Measurements from ENCODE around the gene UPF3B. TPM values are rescaled to one million over a fixed set of nuclear protein-coding genes. Genes with fewer than 3 reads are reported as not detected.

The UPF3B gene
- total and polyA plus RNA-seq, 9 of the 15 experiments (the other 6 are each of a cell fraction or from before 2014, with no cell fraction given), result 17.6 to 57.0 (median 32.3) TPM

- TF ChIP-seq, protein P1, sequence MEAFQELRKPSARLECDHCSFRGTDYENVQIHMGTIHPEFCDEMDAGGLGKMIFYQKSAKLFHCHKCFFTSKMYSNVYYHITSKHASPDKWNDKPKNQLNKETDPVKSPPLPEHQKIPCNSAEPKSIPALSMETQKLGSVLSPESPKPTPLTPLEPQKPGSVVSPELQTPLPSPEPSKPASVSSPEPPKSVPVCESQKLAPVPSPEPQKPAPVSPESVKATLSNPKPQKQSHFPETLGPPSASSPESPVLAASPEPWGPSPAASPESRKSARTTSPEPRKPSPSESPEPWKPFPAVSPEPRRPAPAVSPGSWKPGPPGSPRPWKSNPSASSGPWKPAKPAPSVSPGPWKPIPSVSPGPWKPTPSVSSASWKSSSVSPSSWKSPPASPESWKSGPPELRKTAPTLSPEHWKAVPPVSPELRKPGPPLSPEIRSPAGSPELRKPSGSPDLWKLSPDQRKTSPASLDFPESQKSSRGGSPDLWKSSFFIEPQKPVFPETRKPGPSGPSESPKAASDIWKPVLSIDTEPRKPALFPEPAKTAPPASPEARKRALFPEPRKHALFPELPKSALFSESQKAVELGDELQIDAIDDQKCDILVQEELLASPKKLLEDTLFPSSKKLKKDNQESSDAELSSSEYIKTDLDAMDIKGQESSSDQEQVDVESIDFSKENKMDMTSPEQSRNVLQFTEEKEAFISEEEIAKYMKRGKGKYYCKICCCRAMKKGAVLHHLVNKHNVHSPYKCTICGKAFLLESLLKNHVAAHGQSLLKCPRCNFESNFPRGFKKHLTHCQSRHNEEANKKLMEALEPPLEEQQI (IDR thresholded peaks at IDR 0.05), result peak; percentile 98
- TF ChIP-seq, protein P2, sequence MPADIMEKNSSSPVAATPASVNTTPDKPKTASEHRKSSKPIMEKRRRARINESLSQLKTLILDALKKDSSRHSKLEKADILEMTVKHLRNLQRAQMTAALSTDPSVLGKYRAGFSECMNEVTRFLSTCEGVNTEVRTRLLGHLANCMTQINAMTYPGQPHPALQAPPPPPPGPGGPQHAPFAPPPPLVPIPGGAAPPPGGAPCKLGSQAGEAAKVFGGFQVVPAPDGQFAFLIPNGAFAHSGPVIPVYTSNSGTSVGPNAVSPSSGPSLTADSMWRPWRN (IDR thresholded peaks at IDR 0.05; ENCODE audit: low read depth), result peak; percentile 68; the same call in 1 of the 2 replicates
- TF ChIP-seq SMAD3 (CRISPR knock-in tag; conservative IDR thresholded peaks at IDR 0.05) (no peak), SPI1 (IDR thresholded peaks at IDR 0.05; ENCODE audit: borderline replicate concordance, low read depth, low read length) (peak; percentile 67; the same call in 1 of the 2 replicates), ZNF785 (CRISPR knock-in tag; IDR thresholded peaks at IDR 0.05) (no peak), GATAD2A (IDR thresholded peaks at IDR 0.05) (no peak), PBX2 (CRISPR knock-in tag; IDR thresholded peaks at IDR 0.05; ENCODE audit: low read depth) (no peak), PBX2 (tag; conservative IDR thresholded peaks at IDR 0.05; ENCODE audit: low read depth) (0 out of 2 replicates have a peak, but pooled peaks have one; percentile 10), NCOA2 (IDR thresholded peaks at IDR 0.05; ENCODE audit: partially characterized antibody in 2 of 2) (peak; percentile 18 to 65), ZNF212 (CRISPR knock-in tag; IDR thresholded peaks at IDR 0.05) (no peak), AFF4 (CRISPR knock-in tag; IDR thresholded peaks at IDR 0.05) (0 out of 2 replicates have a peak, but pooled peaks have one; percentile 31), CXXC5 (CRISPR knock-in tag; IDR thresholded peaks at IDR 0.05) (peak; percentile 47; the same call in 1 of the 2 replicates), ZNF280B (CRISPR knock-in tag; IDR thresholded peaks at IDR 0.05) (no peak), ZNF445 (CRISPR knock-in tag; IDR thresholded peaks at IDR 0.05; ENCODE audit: low read depth) (no peak)
- TF ChIP-seq, protein P3, sequence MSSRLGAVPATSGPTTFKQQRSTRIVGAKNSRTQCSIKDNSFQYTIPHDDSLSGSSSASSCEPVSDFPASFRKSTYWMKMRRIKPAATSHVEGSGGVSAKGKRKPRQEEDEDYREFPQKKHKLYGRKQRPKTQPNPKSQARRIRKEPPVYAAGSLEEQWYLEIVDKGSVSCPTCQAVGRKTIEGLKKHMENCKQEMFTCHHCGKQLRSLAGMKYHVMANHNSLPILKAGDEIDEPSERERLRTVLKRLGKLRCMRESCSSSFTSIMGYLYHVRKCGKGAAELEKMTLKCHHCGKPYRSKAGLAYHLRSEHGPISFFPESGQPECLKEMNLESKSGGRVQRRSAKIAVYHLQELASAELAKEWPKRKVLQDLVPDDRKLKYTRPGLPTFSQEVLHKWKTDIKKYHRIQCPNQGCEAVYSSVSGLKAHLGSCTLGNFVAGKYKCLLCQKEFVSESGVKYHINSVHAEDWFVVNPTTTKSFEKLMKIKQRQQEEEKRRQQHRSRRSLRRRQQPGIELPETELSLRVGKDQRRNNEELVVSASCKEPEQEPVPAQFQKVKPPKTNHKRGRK (tag; IDR thresholded peaks at IDR 0.05), result no peak
These were observed 43.5 kb downstream of the UPF3B start (continued) for GRCh38 chrX:119809185-119809666.
